ENCODE data around the gene GPRC5A. TPM values are rescaled to one million over a fixed set of nuclear protein-coding genes. Genes with fewer than 3 reads are reported as not detected.

GPRC5A gene
- total and polyA plus RNA-seq, 4 donors: 4.6 to 86.0 (median 22.5) TPM

- Histone ChIP-seq H3K36me3 (ENCODE audit: control insufficient read depth in 1 of 2, insufficient read depth in 2 of 2, low read length in 1 of 2) (no peaks in the 10 kb centered on the region), H3K4me1 (ENCODE audit: control insufficient read depth in 1 of 2, insufficient read depth in 2 of 2, low read length in 2 of 2) (peaks cover 2 to 7% of the 10 kb centered on the region in 2 donors), H3K27ac (ENCODE audit: low read depth in 1 of 2, low read length in 2 of 2) (peak overlapping the region; percentile 71 to 99), H3K4me3 (ENCODE audit: low read length in 2 of 2) (peak overlapping the region in 1 of 2 donors; percentile 42), H3K9me3 (ENCODE audit: control insufficient read depth, low read length) (no peaks in the 10 kb centered on the region), H3K27me3 (ENCODE audit: control insufficient read depth in 1 of 2, insufficient read depth in 2 of 2, low read length in 1 of 2) (no peaks in the 10 kb centered on the region)
- peak; percentile 84 for ATAC-seq (ENCODE audit: low FRiP score)
- 8 to 16% methylated on average over 10 of the region's 10 CpGs for WGBS, 2 donors
- intact Hi-C loops (cut with DNase I): loop anchor here in 1 of 2 donors (10.0 kb wide), 1 partner anchor 176 kb away; no protein-coding TSS in a partner anchor
- peak; percentile 71 to 77 for DNase-seq
Measured at GRCh38 chr12:12901158-12901791, 9.9 kb downstream of the GPRC5A start.

GRCh38 chr12:12902036-12902435 lies 10.7 kb downstream of the GPRC5A start:
- Histone ChIP-seq H3K4me3 (ENCODE audit: low read length in 2 of 2) (peak overlapping the region in 1 of 2 donors; percentile 42), H3K27me3 (ENCODE audit: control insufficient read depth in 1 of 2, insufficient read depth in 2 of 2, low read length in 1 of 2) (no peaks in the 10 kb centered on the region), H3K36me3 (ENCODE audit: control insufficient read depth in 1 of 2, insufficient read depth in 2 of 2, low read length in 1 of 2) (no peaks in the 10 kb centered on the region), H3K27ac (ENCODE audit: low read depth in 1 of 2, low read length in 2 of 2) (peak overlapping the region; percentile 95 to 99), H3K4me1 (ENCODE audit: control insufficient read depth in 1 of 2, insufficient read depth in 2 of 2, low read length in 2 of 2) (peaks cover 2 to 7% of the 10 kb centered on the region in 2 donors), H3K9me3 (ENCODE audit: control insufficient read depth, low read length) (no peaks in the 10 kb centered on the region)
- intact Hi-C loops (cut with DNase I): loop anchor here in 1 of 2 donors (10.0 kb wide), 1 partner anchor 177 kb away; no protein-coding TSS in a partner anchor
- peak in 1 of 2 donors; percentile 32 for DNase-seq
- ATAC-seq (ENCODE audit: low FRiP score): peak; percentile 55

GRCh38 chr12:12903642-12904609 lies 12.6 kb downstream of the GPRC5A start:
- 77 to 80% methylated on average over 14 of the region's 14 CpGs for WGBS, 2 donors
- Histone ChIP-seq H3K27me3 (ENCODE audit: control insufficient read depth in 1 of 2, insufficient read depth in 2 of 2, low read length in 1 of 2) (no peaks in the 10 kb centered on the region), H3K4me3 (ENCODE audit: low read length in 2 of 2) (no peak overlapping the region), H3K4me1 (ENCODE audit: control insufficient read depth in 1 of 2, insufficient read depth in 2 of 2, low read length in 2 of 2) (peaks cover 0 to 7% of the 10 kb centered on the region in 2 donors), H3K36me3 (ENCODE audit: control insufficient read depth in 1 of 2, insufficient read depth in 2 of 2, low read length in 1 of 2) (no peaks in the 10 kb centered on the region), H3K9me3 (ENCODE audit: control insufficient read depth, low read length) (no peaks in the 10 kb centered on the region), H3K27ac (ENCODE audit: low read depth in 1 of 2, low read length in 2 of 2) (peak overlapping the region; percentile 21 to 86)
- ATAC-seq (ENCODE audit: low FRiP score): no peak
- intact Hi-C loops (cut with DNase I): loop anchor here in 1 of 2 donors (10.0 kb wide), 1 partner anchor 179 kb away; no protein-coding TSS in a partner anchor
- peak in 1 of 2 donors; percentile 71 for DNase-seq

GRCh38 chr12:12907552-12907951 lies 16.2 kb downstream of the GPRC5A start:
- DNase-seq: no peak
- ATAC-seq (ENCODE audit: low FRiP score): no peak
- 72 to 75% methylated on average over 5 of the region's 5 CpGs for WGBS, 2 donors
- H3K36me3 ChIP-seq (ENCODE audit: control insufficient read depth in 1 of 2, insufficient read depth in 2 of 2, low read length in 1 of 2): no peaks in the 10 kb centered on the region
- no peaks in the 10 kb centered on the region for H3K27me3 ChIP-seq (ENCODE audit: control insufficient read depth in 1 of 2, insufficient read depth in 2 of 2, low read length in 1 of 2)
- H3K4me3 ChIP-seq (ENCODE audit: low read length in 2 of 2): no peak overlapping the region
- H3K27ac ChIP-seq (ENCODE audit: low read depth in 1 of 2, low read length in 2 of 2): no peak overlapping the region
- H3K9me3 ChIP-seq (ENCODE audit: control insufficient read depth, low read length): no peaks in the 10 kb centered on the region
- intact Hi-C loops (cut with DNase I): loop anchor here in 1 of 2 donors (10.0 kb wide), 1 partner anchor 183 kb away; no protein-coding TSS in a partner anchor
- peaks cover 0 to 5% of the 10 kb centered on the region in 2 donors for H3K4me1 ChIP-seq (ENCODE audit: control insufficient read depth in 1 of 2, insufficient read depth in 2 of 2, low read length in 2 of 2)

- H3K4me1 ChIP-seq (ENCODE audit: control insufficient read depth in 1 of 2, insufficient read depth in 2 of 2, low read length in 2 of 2): peaks cover 0 to 5% of the 10 kb centered on the region in 2 donors
- H3K27me3 ChIP-seq (ENCODE audit: control insufficient read depth in 1 of 2, insufficient read depth in 2 of 2, low read length in 1 of 2): no peaks in the 10 kb centered on the region
- H3K27ac ChIP-seq (ENCODE audit: low read depth in 1 of 2, low read length in 2 of 2): no peak overlapping the region
- H3K36me3 ChIP-seq (ENCODE audit: control insufficient read depth in 1 of 2, insufficient read depth in 2 of 2, low read length in 1 of 2): peaks cover 0 to 3% of the 10 kb centered on the region in 2 donors
- H3K4me3 ChIP-seq (ENCODE audit: low read length in 2 of 2): no peak overlapping the region
- no peak for ATAC-seq (ENCODE audit: low FRiP score)
- DNase-seq: peak in 1 of 2 donors; percentile 54
- intact Hi-C loops (cut with DNase I): loop anchor here in 1 of 2 donors (10.0 kb wide), 1 partner anchor 183 kb away; no protein-coding TSS in a partner anchor
- no peaks in the 10 kb centered on the region for H3K9me3 ChIP-seq (ENCODE audit: control insufficient read depth, low read length)
- WGBS, 2 donors: 76 to 78% methylated on average over 14 of the region's 14 CpGs
Measured at GRCh38 chr12:12908252-12908651, 16.9 kb downstream of the GPRC5A start.

GRCh38 chr12:12908711-12909110 lies 17.3 kb downstream of the GPRC5A start:
- H3K4me1 ChIP-seq (ENCODE audit: control insufficient read depth in 1 of 2, insufficient read depth in 2 of 2, low read length in 2 of 2): peaks cover 0 to 1% of the 10 kb centered on the region in 2 donors
- intact Hi-C loops (cut with DNase I): loop anchor here in 1 of 2 donors (10.0 kb wide), 1 partner anchor 184 kb away; no protein-coding TSS in a partner anchor
- ATAC-seq (ENCODE audit: low FRiP score) (no peak), DNase-seq (peak in 1 of 2 donors; percentile 67)
- peaks cover 0 to 3% of the 10 kb centered on the region in 2 donors for H3K36me3 ChIP-seq (ENCODE audit: control insufficient read depth in 1 of 2, insufficient read depth in 2 of 2, low read length in 1 of 2)
- no peak overlapping the region for H3K27ac ChIP-seq (ENCODE audit: low read depth in 1 of 2, low read length in 2 of 2)
- H3K4me3 ChIP-seq (ENCODE audit: low read length in 2 of 2): no peak overlapping the region
- no peaks in the 10 kb centered on the region for H3K9me3 ChIP-seq (ENCODE audit: control insufficient read depth, low read length)
- no peaks in the 10 kb centered on the region for H3K27me3 ChIP-seq (ENCODE audit: control insufficient read depth in 1 of 2, insufficient read depth in 2 of 2, low read length in 1 of 2)
- 88 to 92% methylated on average over 12 of the region's 12 CpGs for WGBS, 2 donors

- no peak for ATAC-seq (ENCODE audit: low FRiP score)
- Histone ChIP-seq H3K4me3 (ENCODE audit: low read length in 2 of 2) (no peak overlapping the region), H3K27me3 (ENCODE audit: control insufficient read depth in 1 of 2, insufficient read depth in 2 of 2, low read length in 1 of 2) (no peaks in the 10 kb centered on the region), H3K9me3 (ENCODE audit: control insufficient read depth, low read length) (no peaks in the 10 kb centered on the region), H3K36me3 (ENCODE audit: control insufficient read depth in 1 of 2, insufficient read depth in 2 of 2, low read length in 1 of 2) (peaks cover 0 to 3% of the 10 kb centered on the region in 2 donors), H3K27ac (ENCODE audit: low read depth in 1 of 2, low read length in 2 of 2) (peak overlapping the region in 1 of 2 donors; percentile 3), H3K4me1 (ENCODE audit: control insufficient read depth in 1 of 2, insufficient read depth in 2 of 2, low read length in 2 of 2) (no peaks in the 10 kb centered on the region)
- intact Hi-C loops (cut with DNase I): loop anchor here in 1 of 2 donors (10.0 kb wide), 1 partner anchor 185 kb away; no protein-coding TSS in a partner anchor
- 49% methylated on average over 4 of the region's 4 CpGs for WGBS, 2 donors
- no peak for DNase-seq
Measured at GRCh38 chr12:12909228-12909994, 18.0 kb downstream of the GPRC5A start.

GRCh38 chr12:12909995-12910420 lies 18.6 kb downstream of the GPRC5A start:
- ATAC-seq (ENCODE audit: low FRiP score): peak; percentile 34
- Histone ChIP-seq H3K27ac (ENCODE audit: low read depth in 1 of 2, low read length in 2 of 2) (peak overlapping the region in 1 of 2 donors; percentile 78), H3K36me3 (ENCODE audit: control insufficient read depth in 1 of 2, insufficient read depth in 2 of 2, low read length in 1 of 2) (peaks cover 0 to 3% of the 10 kb centered on the region in 2 donors), H3K4me1 (ENCODE audit: control insufficient read depth in 1 of 2, insufficient read depth in 2 of 2, low read length in 2 of 2) (no peaks in the 10 kb centered on the region), H3K9me3 (ENCODE audit: control insufficient read depth, low read length) (no peaks in the 10 kb centered on the region), H3K4me3 (ENCODE audit: low read length in 2 of 2) (no peak overlapping the region), H3K27me3 (ENCODE audit: control insufficient read depth in 1 of 2, insufficient read depth in 2 of 2, low read length in 1 of 2) (no peaks in the 10 kb centered on the region)
- 24 to 25% methylated on average over 4 of the region's 4 CpGs for WGBS, 2 donors
- intact Hi-C loops (cut with DNase I): loop anchor here (10.0 kb wide), 2 partner anchors 185 kb away; no protein-coding TSS in a partner anchor
- DNase-seq: peak in 1 of 2 donors; percentile 50

Data from aorta (tissue), 5 donors.